ENCODE results near the gene POU3F2. TPM values are rescaled to one million over a fixed set of nuclear protein-coding genes. Genes with fewer than 3 reads are reported as not detected.

POU3F2 gene
- polyA plus RNA-seq, 2 of the 4 experiments (the other 2 are of a cell fraction) = not detected

DNA sequence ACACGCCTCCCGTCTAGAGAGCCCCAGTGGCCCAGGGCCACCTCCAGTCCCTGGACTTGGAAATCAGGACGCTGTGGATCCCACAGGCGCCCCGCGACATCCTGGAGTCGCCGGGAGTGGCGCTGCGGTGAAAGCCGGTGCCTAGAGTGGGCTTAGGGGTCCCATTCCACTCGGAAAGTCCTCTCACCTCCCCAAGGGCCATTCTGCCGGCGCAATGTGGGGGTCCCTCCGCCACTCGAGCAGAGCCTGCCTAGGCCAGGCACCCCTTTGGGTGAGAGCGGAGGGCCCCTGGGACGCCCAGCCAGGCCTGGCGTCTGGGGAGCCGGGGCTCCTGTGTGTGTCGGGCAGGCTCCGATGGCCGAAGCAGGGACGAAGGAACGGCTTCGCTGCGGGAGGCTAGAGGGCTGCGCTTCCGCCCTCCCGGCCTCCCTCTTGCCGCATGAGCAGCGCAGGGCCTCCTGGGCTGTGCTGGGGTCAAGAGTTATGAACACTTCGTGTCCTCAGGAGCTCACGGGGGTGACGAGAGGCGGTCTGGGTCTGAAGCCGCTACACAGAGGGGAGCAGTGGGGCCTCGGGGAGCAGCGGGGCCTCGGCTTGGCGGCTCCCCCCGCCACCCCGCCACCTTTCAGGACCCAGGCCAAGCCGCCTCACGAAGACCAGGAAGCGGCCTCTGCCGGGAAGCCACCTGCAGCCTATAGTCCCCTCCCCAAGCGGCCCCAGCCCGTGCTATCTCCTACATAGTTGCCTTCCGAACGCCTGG lies 13.6 kb downstream of the POU3F2 start (continued):
- TF ChIP-seq HOXA7 (CRISPR knock-in tag; IDR thresholded peaks at IDR 0.05) (no peak), FOSB (CRISPR knock-in tag; IDR thresholded peaks at IDR 0.05) (no peak)

DNA sequence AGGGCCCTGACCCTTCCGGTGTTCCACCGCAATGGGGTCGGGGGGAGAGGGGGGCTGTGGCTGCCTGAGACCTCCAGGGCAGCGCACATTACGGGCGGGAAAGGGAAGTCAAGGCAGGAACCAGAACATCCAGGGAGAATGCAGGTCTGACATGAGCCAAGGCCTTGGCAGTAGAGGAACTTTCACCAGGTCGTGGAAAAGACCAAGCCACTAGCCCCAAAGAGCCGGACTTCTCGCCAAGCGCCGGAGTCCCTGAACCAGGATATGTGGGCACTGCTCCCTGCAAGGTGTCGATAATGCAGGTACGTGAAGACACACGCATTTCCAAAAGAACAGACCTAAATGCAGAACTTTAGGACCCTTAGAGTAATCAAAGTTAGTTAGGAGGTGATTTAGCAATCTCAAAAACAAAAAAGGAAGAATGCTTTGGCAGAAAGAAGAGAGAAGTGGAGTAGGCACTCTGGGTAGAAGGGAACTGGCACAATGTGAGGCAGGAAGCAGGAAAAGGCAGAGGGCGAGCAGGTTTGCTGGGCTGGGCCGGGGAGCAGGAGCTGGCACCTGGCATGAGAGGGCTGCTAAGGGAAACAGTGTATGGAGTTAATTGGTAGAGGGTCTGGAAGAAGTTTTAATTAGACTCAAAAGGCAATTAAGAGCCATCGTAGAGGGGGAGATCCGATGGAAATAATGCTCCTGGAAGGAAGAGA lies 14.3 kb downstream of the POU3F2 start:
- WGBS (ENCODE audit: missing lambda C conversion rate) = 93% methylated on average over 16 of the region's 18 CpGs

DNA sequence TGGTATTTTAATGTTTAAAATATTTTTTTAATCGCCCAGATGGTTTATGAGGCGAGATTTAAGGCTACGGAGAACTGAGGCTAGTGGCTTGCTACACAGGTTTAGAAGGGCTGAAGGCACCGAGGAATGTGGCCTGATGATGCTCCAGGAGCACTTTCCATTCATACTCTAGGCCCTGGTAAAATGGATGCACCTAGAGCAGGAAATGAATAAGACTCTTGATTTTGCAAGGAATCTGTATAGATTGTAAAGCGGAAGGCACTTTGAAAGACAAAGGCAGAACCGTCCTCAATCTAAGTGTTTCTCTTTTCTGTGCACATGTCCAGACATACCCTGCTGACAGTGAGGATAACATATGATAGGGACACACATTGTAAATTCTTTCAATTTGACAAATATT lies 30.1 kb downstream of the POU3F2 start:
- H3K27ac ChIP-seq = no peak overlapping the region
- ChIA-PET POLR2A (no interaction called here), CTCF (no interaction called here)
- 94% methylated on average over 6 of the region's 6 CpGs for WGBS (ENCODE audit: missing lambda C conversion rate)
- H3K4me1 ChIP-seq = no peaks in the 10 kb centered on the region
- DNase-seq (ENCODE audit: low read depth in 1 of 2, low spot score in 1 of 2) = no peak
- H3K4me3 ChIP-seq = no peak overlapping the region
- H3K4me2 ChIP-seq = no peak overlapping the region
- H3K9me3 ChIP-seq = no peaks in the 10 kb centered on the region
- no peak for FAIRE-seq
- ATAC-seq = no peak
- TF ChIP-seq CHD2 (IDR thresholded peaks at IDR 0.05; ENCODE audit: low read length, partially characterized antibody) (no peak), PHF8 (IDR thresholded peaks at IDR 0.05; ENCODE audit: borderline replicate concordance, low read depth) (no peak), CBX2 (IDR thresholded peaks at IDR 0.05; ENCODE audit: borderline replicate concordance, low read depth) (no peak), NFE2L2 (conservative IDR thresholded peaks at IDR 0.05; ENCODE audit: low read length) (no peak), SREBF2 (IDR thresholded peaks at IDR 0.05) (no peak), TP53 (CRISPR knock-in tag; IDR thresholded peaks at IDR 0.05) (no peak), POLR2AphosphoS2 (conservative IDR thresholded peaks at IDR 0.05; ENCODE audit: low read length) (no peak), MAFK (IDR thresholded peaks at IDR 0.05; ENCODE audit: partially characterized antibody) (no peak), TFCP2L1 (CRISPR knock-in tag; IDR thresholded peaks at IDR 0.05) (no peak), HOXB13 (CRISPR knock-in tag; IDR thresholded peaks at IDR 0.05; ENCODE audit: low read depth) (no peak), HOXB5 (CRISPR knock-in tag; IDR thresholded peaks at IDR 0.05) (no peak)
- TF ChIP-seq, protein P1, sequence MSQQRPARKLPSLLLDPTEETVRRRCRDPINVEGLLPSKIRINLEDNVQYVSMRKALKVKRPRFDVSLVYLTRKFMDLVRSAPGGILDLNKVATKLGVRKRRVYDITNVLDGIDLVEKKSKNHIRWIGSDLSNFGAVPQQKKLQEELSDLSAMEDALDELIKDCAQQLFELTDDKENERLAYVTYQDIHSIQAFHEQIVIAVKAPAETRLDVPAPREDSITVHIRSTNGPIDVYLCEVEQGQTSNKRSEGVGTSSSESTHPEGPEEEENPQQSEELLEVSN (IDR thresholded peaks at IDR 0.05; ENCODE audit: borderline replicate concordance, low read depth) = no peak
- TF ChIP-seq, protein P2, sequence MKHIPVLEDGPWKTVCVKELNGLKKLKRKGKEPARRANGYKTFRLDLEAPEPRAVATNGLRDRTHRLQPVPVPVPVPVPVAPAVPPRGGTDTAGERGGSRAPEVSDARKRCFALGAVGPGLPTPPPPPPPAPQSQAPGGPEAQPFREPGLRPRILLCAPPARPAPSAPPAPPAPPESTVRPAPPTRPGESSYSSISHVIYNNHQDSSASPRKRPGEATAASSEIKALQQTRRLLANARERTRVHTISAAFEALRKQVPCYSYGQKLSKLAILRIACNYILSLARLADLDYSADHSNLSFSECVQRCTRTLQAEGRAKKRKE (CRISPR knock-in tag; IDR thresholded peaks at IDR 0.05; ENCODE audit: low read depth) = no peak

More for the DNA sequence above, 14.3 kb downstream of the POU3F2 start:
- ATAC-seq = no peak
- no peak for FAIRE-seq
- Histone ChIP-seq H3K4me1 (peaks cover 5% of the 10 kb centered on the region; the same call in 1 of the 3 replicates), H3K9me3 (no peaks in the 10 kb centered on the region), H3K27ac (no peak overlapping the region), H3K4me3 (no peak overlapping the region), H3K4me2 (no peak overlapping the region)
- no peak for DNase-seq (ENCODE audit: low read depth in 1 of 2, low spot score in 1 of 2)
- CTCF ChIA-PET = no interaction called here
- POLR2A ChIA-PET = no interaction called here
- TF ChIP-seq HEYL (CRISPR knock-in tag; IDR thresholded peaks at IDR 0.05) (no peak), HOXA7 (CRISPR knock-in tag; IDR thresholded peaks at IDR 0.05) (no peak), SREBF2 (IDR thresholded peaks at IDR 0.05) (no peak), NPAS2 (CRISPR knock-in tag; IDR thresholded peaks at IDR 0.05; ENCODE audit: borderline replicate concordance) (no peak), RFX5 (IDR thresholded peaks at IDR 0.05) (no peak), GATA3 (IDR thresholded peaks at IDR 0.05; ENCODE audit: borderline replicate concordance) (no peak)
- TF ChIP-seq, protein P3, sequence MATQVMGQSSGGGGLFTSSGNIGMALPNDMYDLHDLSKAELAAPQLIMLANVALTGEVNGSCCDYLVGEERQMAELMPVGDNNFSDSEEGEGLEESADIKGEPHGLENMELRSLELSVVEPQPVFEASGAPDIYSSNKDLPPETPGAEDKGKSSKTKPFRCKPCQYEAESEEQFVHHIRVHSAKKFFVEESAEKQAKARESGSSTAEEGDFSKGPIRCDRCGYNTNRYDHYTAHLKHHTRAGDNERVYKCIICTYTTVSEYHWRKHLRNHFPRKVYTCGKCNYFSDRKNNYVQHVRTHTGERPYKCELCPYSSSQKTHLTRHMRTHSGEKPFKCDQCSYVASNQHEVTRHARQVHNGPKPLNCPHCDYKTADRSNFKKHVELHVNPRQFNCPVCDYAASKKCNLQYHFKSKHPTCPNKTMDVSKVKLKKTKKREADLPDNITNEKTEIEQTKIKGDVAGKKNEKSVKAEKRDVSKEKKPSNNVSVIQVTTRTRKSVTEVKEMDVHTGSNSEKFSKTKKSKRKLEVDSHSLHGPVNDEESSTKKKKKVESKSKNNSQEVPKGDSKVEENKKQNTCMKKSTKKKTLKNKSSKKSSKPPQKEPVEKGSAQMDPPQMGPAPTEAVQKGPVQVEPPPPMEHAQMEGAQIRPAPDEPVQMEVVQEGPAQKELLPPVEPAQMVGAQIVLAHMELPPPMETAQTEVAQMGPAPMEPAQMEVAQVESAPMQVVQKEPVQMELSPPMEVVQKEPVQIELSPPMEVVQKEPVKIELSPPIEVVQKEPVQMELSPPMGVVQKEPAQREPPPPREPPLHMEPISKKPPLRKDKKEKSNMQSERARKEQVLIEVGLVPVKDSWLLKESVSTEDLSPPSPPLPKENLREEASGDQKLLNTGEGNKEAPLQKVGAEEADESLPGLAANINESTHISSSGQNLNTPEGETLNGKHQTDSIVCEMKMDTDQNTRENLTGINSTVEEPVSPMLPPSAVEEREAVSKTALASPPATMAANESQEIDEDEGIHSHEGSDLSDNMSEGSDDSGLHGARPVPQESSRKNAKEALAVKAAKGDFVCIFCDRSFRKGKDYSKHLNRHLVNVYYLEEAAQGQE (IDR thresholded peaks at IDR 0.05) = no peak
- TF ChIP-seq, protein P4, sequence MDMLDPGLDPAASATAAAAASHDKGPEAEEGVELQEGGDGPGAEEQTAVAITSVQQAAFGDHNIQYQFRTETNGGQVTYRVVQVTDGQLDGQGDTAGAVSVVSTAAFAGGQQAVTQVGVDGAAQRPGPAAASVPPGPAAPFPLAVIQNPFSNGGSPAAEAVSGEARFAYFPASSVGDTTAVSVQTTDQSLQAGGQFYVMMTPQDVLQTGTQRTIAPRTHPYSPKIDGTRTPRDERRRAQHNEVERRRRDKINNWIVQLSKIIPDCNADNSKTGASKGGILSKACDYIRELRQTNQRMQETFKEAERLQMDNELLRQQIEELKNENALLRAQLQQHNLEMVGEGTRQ (IDR thresholded peaks at IDR 0.05) = no peak
- TF ChIP-seq, protein P5, sequence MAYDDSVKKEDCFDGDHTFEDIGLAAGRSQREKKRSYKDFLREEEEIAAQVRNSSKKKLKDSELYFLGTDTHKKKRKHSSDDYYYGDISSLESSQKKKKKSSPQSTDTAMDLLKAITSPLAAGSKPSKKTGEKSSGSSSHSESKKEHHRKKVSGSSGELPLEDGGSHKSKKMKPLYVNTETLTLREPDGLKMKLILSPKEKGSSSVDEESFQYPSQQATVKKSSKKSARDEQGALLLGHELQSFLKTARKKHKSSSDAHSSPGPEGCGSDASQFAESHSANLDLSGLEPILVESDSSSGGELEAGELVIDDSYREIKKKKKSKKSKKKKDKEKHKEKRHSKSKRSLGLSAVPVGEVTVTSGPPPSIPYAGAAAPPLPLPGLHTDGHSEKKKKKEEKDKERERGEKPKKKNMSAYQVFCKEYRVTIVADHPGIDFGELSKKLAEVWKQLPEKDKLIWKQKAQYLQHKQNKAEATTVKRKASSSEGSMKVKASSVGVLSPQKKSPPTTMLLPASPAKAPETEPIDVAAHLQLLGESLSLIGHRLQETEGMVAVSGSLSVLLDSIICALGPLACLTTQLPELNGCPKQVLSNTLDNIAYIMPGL (CRISPR knock-in tag; IDR thresholded peaks at IDR 0.05; ENCODE audit: borderline replicate concordance) = no peak
